AG09309 (cell line): ENCODE results near the gene ABHD2.

Experiments
- DNase-seq: peaks from one replicate; pipeline ENCODE4 v3.0.0-alpha.2; 2010; ENCODE audit warnings: low read depth
- H3K4me3 ChIP-seq: 2 replicates; pipeline ENCODE4 v1.5.1; 2011; ENCODE audit warnings: mild to moderate bottlenecking, low read depth, low read length, moderate library complexity; ENCODE audit not compliant: control insufficient read depth
- TF ChIP-seq, protein P1 (sequence below): IDR thresholded peaks from 2 replicates; pipeline ENCODE4 v1.5.1; 2011; ENCODE audit warnings: mild to moderate bottlenecking, low read depth, low read length, inconsistent platforms; ENCODE audit not compliant: insufficient read depth, control insufficient read depth; ENCODE audit errors: missing control alignments

ABHD2 gene

DNA sequence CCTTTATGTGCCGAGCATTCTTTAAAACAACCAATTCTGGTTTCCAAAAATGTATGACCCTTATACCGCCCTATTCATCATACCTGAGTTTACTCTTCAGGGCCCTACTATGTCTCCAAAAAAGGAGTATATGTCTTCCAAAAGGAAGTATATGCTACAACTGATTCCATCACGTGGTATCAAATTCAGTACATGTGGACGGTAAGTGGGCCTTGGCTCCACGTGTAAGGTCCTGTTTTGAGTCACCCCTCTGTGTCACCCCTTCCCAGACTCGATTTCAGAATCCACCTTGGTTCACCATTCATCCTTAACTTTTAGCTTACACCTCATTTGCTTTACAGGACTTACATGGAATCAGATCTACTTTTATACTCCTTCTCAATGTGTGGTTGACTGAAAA, 37.8 kb downstream of the ABHD2 start:
- no peak overlapping the region for H3K4me3 ChIP-seq
- TF ChIP-seq, protein P1, sequence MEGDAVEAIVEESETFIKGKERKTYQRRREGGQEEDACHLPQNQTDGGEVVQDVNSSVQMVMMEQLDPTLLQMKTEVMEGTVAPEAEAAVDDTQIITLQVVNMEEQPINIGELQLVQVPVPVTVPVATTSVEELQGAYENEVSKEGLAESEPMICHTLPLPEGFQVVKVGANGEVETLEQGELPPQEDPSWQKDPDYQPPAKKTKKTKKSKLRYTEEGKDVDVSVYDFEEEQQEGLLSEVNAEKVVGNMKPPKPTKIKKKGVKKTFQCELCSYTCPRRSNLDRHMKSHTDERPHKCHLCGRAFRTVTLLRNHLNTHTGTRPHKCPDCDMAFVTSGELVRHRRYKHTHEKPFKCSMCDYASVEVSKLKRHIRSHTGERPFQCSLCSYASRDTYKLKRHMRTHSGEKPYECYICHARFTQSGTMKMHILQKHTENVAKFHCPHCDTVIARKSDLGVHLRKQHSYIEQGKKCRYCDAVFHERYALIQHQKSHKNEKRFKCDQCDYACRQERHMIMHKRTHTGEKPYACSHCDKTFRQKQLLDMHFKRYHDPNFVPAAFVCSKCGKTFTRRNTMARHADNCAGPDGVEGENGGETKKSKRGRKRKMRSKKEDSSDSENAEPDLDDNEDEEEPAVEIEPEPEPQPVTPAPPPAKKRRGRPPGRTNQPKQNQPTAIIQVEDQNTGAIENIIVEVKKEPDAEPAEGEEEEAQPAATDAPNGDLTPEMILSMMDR: no peak
- DNase-seq: no peak

DNA sequence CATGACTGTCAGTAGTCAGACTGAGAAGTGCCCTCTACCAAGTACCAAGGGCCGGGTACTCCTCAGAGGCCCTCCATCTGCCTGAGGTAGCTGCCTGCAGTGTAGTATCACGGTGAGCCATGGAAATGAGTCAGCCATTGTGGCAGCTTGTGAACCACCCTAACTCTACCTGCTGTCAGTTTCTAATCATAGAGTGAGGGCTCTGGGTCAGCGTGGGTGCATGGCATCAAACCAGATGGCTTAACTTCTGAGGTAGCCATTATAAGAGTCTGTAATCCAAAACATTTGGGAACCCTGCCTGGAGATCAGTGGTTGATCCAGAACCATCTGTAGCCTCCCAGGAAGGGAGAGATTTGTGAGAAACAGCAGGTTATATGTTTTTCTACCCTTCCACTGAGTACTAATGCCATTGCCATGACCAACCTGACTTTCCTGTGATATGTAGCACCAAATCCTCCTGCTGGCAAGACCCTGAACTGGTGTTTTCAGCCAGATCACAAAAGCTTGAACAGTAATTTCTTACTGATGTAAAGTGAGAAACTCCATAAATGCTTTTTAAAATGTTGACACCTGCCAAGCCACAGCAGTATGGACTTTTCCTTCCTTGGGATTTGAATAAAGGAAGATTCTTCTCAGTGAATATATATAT, 38.9 kb downstream of the ABHD2 start:
- TF ChIP-seq, protein P1: peak; percentile 27
- H3K4me3 ChIP-seq: no peak overlapping the region
- no peak for DNase-seq

DNA sequence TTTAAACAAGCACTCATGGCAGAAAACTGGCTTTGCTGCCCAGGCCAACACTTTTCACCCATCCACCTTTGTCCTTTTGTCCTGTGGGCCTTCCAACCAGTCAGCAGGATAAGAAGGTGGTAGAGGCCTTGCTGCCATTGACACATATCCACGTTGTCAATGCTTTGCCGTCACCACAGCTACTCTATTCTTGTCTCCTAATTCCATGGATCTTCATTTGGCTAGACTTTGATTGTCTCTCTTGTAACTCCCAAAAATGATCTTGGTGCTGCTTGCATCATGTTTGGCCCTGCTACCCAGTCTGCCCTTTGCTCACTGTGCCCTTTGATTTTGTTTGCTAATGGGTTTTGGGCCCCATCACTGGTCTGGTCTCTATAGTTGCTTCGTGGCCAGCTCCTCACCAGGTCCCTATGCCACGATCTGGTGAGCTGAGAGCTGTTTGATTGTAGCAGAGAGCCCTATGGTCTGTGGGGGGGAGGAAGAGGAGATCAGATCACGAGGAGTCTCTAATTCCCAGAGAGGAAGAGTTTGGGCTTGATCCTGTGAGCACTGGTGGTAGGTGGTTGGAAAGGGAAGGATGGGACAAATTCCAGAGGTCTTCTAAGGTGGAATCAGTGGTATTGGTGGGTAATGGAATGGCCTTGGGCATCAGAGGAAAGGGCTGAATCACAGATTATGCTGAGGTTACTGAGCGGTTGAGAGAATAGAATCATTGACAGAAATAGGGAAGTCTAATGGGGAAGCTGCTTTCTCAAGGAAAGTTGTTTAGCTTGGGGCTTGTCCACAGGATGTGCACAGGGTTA, 40.3 kb downstream of the ABHD2 start:
- no peak overlapping the region for H3K4me3 ChIP-seq
- no peak for DNase-seq
- TF ChIP-seq, protein P1: no peak

DNA sequence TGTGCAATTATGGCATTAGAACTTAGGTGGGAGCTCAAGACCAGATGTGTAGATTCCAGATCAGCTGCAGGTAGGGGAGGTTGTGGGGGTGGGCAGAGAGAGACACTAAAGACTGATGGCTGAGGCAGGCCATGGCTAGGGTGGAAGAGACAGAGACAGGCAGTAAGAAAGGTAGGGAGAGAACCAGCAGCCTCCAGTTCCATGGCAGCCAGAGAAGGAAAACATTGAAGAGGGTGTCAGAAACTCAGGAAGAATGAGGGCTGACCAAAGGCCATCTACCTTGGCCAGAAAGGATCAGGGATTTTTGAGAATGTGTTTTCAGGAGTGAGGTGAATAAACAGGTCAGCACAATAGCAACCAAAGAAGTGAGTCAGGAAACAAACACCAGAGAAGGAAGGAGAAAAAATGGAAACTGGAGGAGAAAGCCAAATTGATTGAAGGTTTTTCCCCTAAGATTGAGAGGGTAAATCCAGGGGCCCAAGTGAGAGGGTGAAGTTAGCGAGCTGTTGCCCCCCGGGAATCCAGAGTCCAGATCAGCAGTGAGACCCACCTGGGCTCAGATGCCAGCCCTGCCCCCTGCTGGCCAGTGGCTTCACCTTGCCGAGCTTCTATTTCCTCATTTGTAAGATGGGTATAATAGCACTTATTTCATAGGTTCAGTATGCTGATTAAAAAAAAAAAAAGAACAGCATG, 41.0 kb downstream of the ABHD2 start:
- TF ChIP-seq, protein P1: peak; percentile 83
- no peak overlapping the region for H3K4me3 ChIP-seq
- DNase-seq: no peak

DNA sequence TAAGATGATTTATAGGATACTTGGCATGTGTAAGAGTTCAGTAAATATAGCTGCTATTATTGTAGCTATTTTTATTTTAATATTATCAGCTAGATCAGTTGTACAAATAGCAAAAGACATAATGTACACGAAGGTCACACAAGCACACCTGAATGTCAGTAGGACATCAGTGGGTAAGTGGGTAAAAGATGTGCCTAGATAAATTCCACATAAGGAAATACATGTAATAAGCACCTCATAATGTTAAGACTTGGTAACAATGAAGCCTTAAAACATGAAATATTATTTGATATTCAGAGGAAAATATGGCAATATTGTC, 41.5 kb downstream of the ABHD2 start:
- DNase-seq: no peak
- TF ChIP-seq, protein P1: no peak
- no peak overlapping the region for H3K4me3 ChIP-seq

DNA sequence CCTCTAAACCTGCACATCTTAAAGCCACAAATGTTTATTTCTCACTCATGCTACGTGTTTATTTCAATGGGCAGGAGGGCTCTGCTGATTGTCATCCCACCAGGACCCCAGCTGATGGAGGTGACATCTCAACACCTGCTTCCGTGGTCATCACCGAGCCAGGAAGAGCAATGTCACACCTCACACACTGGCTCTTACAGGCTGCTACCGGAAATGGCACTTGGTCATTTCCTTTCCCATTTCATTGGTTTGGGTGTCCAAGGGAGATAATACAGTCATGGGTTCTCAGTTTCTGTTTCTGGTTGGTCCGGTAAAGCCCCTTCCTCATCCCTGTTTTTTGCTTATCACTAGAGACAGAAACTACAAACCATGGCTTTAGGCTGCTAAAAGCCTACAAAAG, 41.9 kb downstream of the ABHD2 start:
- no peak overlapping the region for H3K4me3 ChIP-seq
- TF ChIP-seq, protein P1: no peak
- no peak for DNase-seq
